GM21515 (cell line): ENCODE data around the gene FBXL17.

Experiments
- ATAC-seq: cut with Tn5 transposase; IDR thresholded peaks from one replicate; pipeline ENCODE4 v1.9.1; 2021; ENCODE audit not compliant: unreplicated experiment

The FBXL17 gene

DNA sequence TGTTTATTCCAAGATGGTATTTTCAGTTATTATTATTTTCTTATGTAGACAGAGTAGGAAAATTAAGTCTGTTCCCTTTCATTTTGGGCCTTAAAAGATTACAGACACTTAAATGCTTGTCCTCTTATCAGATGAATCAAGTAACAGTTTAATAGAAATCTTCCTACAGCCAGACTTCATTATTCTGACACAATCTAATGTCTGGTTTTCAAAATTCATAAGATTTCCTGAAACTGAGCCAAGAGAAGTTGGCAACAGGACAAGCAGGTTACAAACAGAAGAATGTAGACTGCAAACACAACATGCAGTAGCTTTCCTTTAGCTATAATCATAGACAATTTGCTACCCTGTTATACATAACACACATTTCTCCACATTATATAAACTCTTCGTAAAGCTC lies 130.5 kb downstream of the FBXL17 start:
- ATAC-seq, result no peak

DNA sequence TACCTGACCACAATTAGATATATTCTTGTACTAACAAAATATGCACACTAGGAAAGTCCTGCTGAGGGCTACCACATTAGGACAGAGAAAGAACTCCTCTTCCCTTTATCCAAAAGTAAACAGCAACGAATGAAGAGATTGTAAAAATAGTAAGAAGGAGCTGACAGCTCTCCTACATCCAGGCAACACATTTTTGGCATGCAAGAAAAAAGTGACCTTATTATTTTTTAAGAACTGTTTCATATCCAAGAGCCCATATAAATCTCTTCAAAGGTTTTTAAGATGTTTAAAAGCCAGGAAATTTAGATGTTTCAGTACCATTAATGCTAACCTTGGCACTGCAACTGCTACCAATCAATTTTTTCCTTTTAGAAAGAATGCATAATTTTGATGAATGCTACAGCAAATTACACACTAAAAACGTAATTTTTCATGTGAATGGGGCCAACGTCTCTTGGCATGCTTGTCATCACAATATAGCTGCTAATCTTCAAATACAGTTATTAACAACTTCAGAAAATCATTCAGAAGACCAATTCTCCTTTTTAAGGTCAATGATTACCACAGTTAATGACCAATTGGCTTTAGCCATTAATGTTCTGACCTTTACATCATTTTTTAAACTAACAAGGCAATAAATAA lies 132.0 kb downstream of the FBXL17 start:
- ATAC-seq, result no peak

- no peak for ATAC-seq
These were observed 132.7 kb downstream of the FBXL17 start for GRCh38 chr5:108249095-108249784.

GRCh38 chr5:108238936-108239887 lies 142.7 kb downstream of the FBXL17 start:
- no peak for ATAC-seq

DNA sequence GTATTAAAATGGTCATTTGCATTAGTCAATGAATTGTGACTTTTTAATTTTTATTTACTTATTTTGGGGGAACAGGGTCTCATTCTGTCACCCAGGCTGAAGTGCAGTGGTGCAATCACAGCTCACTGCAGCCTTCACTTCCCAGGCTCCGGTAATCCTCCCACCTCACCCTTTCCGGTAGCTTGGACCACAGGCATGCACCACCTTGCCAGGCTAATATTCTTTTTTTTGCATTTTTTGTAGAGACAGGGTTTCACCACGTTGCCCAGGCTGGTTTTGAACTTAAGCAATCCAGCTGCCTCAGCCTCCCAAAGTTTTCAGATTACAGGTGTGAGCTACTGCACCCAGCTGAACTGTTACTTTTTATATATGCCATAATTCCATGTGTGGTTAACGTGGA lies 143.4 kb downstream of the FBXL17 start:
- ATAC-seq, result no peak

DNA sequence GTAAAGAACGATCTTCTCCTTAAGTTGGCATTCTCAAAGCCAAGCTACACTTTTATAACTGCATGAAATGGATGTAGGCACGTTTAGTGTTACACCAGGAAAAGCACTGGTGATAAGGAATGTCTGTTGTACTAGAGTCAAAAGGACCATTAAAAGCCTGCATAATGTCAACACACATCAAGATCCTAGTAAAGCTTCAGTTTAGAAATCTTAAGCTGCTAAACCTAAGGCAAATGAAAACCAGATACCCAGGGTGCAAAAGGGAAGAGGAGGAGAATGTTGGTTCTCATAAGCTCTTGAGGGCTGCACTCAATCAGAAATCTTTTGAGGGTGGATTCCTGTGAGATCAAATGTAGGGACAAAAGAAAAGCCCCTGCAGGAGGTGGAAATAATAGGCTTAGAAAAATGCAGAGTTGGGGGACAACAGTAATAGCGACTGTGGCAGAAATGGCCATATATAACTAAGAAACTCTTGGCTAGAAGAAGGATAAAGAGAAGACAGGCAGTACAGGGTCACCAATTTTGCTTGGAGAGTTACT lies 148.2 kb downstream of the FBXL17 start:
- ATAC-seq, result no peak

- no peak for ATAC-seq
These were observed 149.1 kb downstream of the FBXL17 start for GRCh38 chr5:108232805-108233204.

- no peak for ATAC-seq
These were observed 159.9 kb downstream of the FBXL17 start for GRCh38 chr5:108222011-108222410.

DNA sequence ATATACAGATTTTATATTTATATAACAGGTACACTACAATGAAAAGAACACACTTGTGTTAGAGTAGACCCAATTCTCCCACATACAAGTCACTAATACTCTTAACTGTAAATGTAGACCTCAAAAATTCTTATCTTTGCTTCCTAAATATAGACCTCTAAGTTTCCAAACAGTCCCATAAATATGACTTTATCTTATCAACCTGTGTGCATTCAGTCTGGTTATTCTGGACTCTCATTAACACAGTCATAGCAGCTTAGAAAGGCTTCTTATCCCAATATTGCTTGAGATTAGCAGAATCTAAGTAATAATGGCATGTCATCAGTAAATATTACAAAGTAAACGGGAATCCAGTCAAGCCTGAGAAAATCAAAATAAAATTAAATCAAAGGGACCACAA lies 161.1 kb downstream of the FBXL17 start:
- no peak for ATAC-seq

- ATAC-seq, result no peak
These were observed 165.0 kb downstream of the FBXL17 start for GRCh38 chr5:108216890-108217289.

DNA sequence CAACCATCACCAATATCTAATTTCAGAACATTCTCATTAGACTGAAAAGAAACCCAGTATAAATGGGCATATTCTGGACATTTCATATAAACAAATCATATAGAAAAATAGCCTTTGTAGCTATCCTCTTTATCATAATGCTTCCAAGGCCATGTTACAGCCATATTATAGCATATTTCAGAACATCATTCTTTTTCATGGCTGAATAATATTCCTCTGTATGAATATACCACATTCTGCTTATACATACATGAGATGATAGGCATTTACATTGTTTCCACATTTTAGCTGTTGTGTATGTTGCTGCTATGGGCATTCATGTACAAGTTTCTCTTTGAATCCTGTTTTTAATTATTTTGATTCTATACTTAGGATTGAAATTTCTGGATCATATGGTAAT lies 167.0 kb downstream of the FBXL17 start:
- no peak for ATAC-seq

DNA sequence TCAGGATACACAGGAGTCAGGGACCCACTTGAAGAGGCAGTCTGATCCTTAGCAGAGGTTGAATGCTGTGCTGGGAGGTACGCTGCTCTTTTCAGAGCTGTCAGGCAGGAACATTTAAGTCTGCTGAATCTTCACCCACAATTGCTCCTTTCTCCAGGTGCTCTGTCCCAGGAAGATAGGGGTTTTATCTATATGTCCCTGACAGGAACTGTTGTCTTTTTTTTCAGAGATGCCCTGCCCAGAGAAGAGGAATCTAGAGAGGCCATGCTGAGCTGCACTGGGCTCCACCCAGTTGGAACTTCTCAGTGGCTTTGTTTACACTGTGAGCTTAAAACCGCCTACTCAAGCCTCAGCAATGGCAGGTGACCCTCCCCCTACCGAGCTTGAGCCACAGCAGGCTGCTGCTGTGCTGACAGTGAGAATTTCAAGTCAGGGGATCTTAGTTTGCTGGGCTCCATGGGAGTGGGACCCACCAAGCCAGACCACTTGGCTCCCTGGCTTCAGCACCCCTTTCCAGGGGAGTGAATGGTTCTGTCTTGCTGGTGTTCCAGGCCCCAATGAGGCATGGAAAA lies 169.0 kb downstream of the FBXL17 start:
- ATAC-seq, result no peak

GRCh38 chr5:108206707-108207106 lies 175.2 kb downstream of the FBXL17 start:
- no peak for ATAC-seq

DNA sequence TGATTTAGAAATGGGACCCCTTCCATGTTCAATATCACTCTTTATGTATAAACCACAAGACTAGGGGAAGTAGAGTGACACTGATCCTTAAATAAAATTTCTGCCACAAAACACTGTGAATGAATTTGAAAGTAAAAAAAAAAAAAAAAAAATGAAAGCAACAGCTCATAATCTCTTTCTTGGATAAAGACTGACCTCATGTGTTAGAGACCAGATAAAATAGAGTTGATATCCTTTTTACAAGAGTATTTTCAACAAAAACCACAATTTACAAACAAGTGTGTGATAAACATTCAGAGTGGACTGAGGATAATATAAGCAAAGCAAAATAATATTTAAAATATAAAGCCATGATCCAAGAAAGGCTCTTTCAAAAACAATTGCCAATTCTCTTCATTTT lies 180.2 kb downstream of the FBXL17 start:
- no peak for ATAC-seq

DNA sequence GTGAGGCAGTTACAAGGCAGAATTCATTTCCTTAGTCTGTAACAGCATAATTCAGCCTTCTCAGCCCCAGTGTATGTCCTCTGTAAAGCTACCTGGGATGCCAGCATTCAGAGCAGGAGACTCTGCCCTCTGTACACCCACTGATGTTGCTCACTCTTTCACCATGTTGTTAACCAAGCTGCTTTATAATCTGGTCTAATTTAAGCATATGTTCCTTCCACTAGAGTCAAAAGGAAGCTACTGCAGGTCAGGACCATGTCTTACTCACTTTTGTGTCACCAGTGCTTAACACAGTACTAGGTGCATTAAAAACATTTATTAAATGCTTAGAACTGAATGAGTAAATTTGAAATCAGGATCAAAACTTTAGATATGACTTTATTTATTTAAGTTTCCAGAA lies 185.6 kb downstream of the FBXL17 start:
- no peak for ATAC-seq

GRCh38 chr5:108193021-108193795 lies 188.7 kb downstream of the FBXL17 start:
- ATAC-seq, result no peak

- ATAC-seq, result no peak
These were observed 197.0 kb downstream of the FBXL17 start for GRCh38 chr5:108184940-108185339.

DNA sequence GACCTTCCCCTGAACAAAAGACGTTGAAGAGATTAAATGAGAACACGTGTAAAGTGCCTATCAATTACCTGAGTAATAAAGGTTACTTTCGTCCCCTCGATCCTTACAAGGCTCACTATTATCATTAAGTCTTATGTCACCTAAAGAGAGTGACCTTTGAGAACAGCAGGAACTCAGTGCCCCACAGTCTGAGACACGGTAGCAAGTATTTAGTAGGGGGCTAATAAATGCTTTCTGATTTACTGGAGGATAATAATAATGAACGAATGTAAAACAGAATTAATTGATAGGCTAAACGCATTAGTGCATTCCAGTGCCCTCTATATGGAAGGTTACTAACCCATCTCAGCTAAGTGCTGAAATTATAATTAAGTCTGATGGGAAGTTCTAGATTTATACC lies 199.9 kb downstream of the FBXL17 start:
- no peak for ATAC-seq

DNA sequence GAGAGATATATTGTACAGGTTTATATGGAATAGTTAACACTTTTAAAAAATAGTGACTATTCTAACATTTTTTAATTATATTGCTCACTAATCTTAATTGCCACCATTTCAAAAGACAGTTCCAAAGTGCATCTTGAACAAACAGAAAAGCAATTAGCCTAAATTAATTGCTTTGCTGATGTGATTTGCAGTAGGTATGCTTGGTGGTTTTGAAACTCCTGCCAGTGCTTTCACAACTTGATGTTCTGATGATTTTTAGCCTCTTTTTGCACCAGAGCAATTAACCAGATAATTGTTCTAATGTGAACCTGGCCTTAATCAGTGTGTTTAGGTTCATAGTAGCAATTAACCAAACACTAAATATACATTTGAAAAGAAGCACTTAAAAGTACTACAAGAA lies 207.6 kb downstream of the FBXL17 start:
- no peak for ATAC-seq

GRCh38 chr5:108171759-108172158 lies 210.1 kb downstream of the FBXL17 start:
- ATAC-seq, result no peak
